HG03521 (cell line): Measurements from ENCODE around the gene METTL22.

Experiments
- ATAC-seq: cut with Tn5 transposase; IDR thresholded peaks from one replicate; pipeline ENCODE4 v1.9.1; 2021; ENCODE audit warnings: mild to moderate bottlenecking, moderate library complexity; ENCODE audit not compliant: unreplicated experiment

The METTL22 gene

GRCh38 chr16:8686879-8687278 is 65.4 kb downstream of the METTL22 start:
- no peak for ATAC-seq

- no peak for ATAC-seq
These were observed 68.2 kb downstream of the METTL22 start for GRCh38 chr16:8689686-8690085.

GRCh38 chr16:8691728-8692127 is 70.2 kb downstream of the METTL22 start:
- ATAC-seq, result no peak

GRCh38 chr16:8694795-8695728 is 73.6 kb downstream of the METTL22 start:
- ATAC-seq, result no peak

- ATAC-seq, result no peak
These were observed 75.4 kb downstream of the METTL22 start for GRCh38 chr16:8696880-8697279.

- ATAC-seq, result no peak
These were observed 76.5 kb downstream of the METTL22 start for GRCh38 chr16:8697965-8698364.
